ENCODE measurements around the gene RBM33. TPM values are rescaled to one million over a fixed set of nuclear protein-coding genes. Genes with fewer than 3 reads are reported as not detected.

The RBM33 gene
- total and polyA plus RNA-seq, 2 of the 13 experiments (the other 11 are each of a cell fraction or from before 2014, with no cell fraction given) = 12.4 to 28.9 TPM

DNA sequence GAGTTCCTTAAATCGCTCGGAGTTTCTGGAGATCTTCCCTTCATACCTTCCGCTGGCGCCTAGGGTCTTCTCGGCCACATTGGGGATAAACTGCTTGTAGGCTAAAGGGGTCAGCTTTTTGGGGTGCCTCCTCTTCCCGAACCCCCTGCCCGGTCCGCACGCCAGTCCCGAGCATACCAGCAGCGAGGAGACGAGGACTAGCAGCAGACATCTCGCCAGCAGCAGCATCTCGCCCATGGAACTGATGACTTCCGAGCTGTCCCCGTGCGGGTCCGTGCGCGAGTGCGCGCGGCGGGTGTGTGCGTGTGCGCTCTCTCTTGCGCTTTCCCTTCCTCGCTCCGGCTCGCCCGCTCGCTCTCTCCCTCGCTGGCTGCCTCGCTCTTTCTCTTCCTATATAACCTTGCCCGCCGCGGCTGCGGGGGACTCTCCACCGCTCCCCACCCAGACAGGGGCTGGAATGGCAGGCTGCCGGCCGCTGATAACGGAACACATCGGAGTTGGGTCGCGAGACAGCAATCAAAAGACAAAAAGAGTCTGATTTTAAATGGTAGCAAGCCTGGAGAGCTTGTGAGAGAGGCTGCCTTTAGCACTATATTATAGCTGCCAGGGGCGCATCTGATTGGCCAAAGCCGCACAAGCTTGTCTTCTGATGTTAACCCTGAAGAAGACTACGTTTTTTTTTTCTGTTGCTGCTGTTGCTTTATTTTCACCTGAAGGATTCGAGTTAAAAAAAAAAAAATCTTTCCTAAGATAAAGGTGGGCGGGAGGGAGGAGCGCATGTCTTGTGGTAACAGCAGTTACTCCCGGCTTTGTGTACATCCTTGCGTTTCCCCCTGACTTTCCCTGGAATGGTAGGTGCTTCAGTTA lies 167.7 kb downstream of the RBM33 start, which contains the start of gene SHH (continued):
- TF ChIP-seq, protein P1, sequence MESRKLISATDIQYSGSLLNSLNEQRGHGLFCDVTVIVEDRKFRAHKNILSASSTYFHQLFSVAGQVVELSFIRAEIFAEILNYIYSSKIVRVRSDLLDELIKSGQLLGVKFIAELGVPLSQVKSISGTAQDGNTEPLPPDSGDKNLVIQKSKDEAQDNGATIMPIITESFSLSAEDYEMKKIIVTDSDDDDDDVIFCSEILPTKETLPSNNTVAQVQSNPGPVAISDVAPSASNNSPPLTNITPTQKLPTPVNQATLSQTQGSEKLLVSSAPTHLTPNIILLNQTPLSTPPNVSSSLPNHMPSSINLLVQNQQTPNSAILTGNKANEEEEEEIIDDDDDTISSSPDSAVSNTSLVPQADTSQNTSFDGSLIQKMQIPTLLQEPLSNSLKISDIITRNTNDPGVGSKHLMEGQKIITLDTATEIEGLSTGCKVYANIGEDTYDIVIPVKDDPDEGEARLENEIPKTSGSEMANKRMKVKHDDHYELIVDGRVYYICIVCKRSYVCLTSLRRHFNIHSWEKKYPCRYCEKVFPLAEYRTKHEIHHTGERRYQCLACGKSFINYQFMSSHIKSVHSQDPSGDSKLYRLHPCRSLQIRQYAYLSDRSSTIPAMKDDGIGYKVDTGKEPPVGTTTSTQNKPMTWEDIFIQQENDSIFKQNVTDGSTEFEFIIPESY (CRISPR knock-in tag; IDR thresholded peaks at IDR 0.05) = peak; percentile 15; the same call in 1 of the 2 replicates
- TF ChIP-seq HNRNPLL (IDR thresholded peaks at IDR 0.05; ENCODE audit: low read depth, low read length, poor library complexity, severe bottlenecking) (peak; percentile 47), ZNF20 (CRISPR knock-in tag; IDR thresholded peaks at IDR 0.05) (no peak), MTF2 (CRISPR knock-in tag; IDR thresholded peaks at IDR 0.05; ENCODE audit: borderline replicate concordance) (peak; percentile 85; the same call in 1 of the 2 replicates), REPIN1 (CRISPR knock-in tag; IDR thresholded peaks at IDR 0.05; ENCODE audit: borderline replicate concordance, low read depth) (no peak), FOXC1 (CRISPR knock-in tag; IDR thresholded peaks at IDR 0.05; ENCODE audit: borderline replicate concordance) (peak; percentile 23; the same call in 1 of the 2 replicates), GABPB1 (CRISPR knock-in tag; IDR thresholded peaks at IDR 0.05) (peak; percentile 49; the same call in 1 of the 2 replicates), CBX2 (IDR thresholded peaks at IDR 0.05; ENCODE audit: low read depth, low read length) (peak; percentile 53; the same call in 1 of the 2 replicates), CBX2 (CRISPR knock-in tag; IDR thresholded peaks at IDR 0.05; ENCODE audit: low read depth) (no peak), SRSF4 (IDR thresholded peaks at IDR 0.05; ENCODE audit: low read depth, low read length, poor library complexity, severe bottlenecking) (no peak), KDM2A (CRISPR knock-in tag; IDR thresholded peaks at IDR 0.05; ENCODE audit: borderline replicate concordance, low read depth) (0 out of 2 replicates have a peak, but pooled peaks have one; percentile 30)
- TF ChIP-seq, protein P2, sequence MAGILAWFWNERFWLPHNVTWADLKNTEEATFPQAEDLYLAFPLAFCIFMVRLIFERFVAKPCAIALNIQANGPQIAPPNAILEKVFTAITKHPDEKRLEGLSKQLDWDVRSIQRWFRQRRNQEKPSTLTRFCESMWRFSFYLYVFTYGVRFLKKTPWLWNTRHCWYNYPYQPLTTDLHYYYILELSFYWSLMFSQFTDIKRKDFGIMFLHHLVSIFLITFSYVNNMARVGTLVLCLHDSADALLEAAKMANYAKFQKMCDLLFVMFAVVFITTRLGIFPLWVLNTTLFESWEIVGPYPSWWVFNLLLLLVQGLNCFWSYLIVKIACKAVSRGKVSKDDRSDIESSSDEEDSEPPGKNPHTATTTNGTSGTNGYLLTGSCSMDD (CRISPR knock-in tag; IDR thresholded peaks at IDR 0.05) = no peak
- TF ChIP-seq, protein P3, sequence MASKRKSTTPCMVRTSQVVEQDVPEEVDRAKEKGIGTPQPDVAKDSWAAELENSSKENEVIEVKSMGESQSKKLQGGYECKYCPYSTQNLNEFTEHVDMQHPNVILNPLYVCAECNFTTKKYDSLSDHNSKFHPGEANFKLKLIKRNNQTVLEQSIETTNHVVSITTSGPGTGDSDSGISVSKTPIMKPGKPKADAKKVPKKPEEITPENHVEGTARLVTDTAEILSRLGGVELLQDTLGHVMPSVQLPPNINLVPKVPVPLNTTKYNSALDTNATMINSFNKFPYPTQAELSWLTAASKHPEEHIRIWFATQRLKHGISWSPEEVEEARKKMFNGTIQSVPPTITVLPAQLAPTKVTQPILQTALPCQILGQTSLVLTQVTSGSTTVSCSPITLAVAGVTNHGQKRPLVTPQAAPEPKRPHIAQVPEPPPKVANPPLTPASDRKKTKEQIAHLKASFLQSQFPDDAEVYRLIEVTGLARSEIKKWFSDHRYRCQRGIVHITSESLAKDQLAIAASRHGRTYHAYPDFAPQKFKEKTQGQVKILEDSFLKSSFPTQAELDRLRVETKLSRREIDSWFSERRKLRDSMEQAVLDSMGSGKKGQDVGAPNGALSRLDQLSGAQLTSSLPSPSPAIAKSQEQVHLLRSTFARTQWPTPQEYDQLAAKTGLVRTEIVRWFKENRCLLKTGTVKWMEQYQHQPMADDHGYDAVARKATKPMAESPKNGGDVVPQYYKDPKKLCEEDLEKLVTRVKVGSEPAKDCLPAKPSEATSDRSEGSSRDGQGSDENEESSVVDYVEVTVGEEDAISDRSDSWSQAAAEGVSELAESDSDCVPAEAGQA (IDR thresholded peaks at IDR 0.05; ENCODE audit: low read depth) = no peak
- TF ChIP-seq, protein P3 (CRISPR knock-in tag; IDR thresholded peaks at IDR 0.05; ENCODE audit: borderline replicate concordance) = no peak
- TF ChIP-seq, protein P4, sequence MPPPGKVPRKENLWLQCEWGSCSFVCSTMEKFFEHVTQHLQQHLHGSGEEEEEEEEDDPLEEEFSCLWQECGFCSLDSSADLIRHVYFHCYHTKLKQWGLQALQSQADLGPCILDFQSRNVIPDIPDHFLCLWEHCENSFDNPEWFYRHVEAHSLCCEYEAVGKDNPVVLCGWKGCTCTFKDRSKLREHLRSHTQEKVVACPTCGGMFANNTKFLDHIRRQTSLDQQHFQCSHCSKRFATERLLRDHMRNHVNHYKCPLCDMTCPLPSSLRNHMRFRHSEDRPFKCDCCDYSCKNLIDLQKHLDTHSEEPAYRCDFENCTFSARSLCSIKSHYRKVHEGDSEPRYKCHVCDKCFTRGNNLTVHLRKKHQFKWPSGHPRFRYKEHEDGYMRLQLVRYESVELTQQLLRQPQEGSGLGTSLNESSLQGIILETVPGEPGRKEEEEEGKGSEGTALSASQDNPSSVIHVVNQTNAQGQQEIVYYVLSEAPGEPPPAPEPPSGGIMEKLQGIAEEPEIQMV (CRISPR knock-in tag; IDR thresholded peaks at IDR 0.05; ENCODE audit: low read depth) = peak; percentile 73; the same call in 1 of the 2 replicates
